GM08714 (cell line): ENCODE data around the gene SMG1.
"Not testable (repeated sequence)": the region's sequence is repeated elsewhere in the genome, so short reads cannot be mapped to it uniquely, and the experiment has no call there.

Experiments
- H3K4me3 ChIP-seq: fragments of 200-500 bp; sonication (Bioruptor generic); 2 replicates; pipeline ENCODE4 v1.5.1; 2014; ENCODE audit warnings: mild to moderate bottlenecking, low read length, inconsistent platforms
- ZNF274 ChIP-seq: IDR thresholded peaks from 2 replicates; pipeline ENCODE4 v1.6.1; 2012; ENCODE audit warnings: mild to moderate bottlenecking, low read depth, low read length

Gene SMG1

DNA sequence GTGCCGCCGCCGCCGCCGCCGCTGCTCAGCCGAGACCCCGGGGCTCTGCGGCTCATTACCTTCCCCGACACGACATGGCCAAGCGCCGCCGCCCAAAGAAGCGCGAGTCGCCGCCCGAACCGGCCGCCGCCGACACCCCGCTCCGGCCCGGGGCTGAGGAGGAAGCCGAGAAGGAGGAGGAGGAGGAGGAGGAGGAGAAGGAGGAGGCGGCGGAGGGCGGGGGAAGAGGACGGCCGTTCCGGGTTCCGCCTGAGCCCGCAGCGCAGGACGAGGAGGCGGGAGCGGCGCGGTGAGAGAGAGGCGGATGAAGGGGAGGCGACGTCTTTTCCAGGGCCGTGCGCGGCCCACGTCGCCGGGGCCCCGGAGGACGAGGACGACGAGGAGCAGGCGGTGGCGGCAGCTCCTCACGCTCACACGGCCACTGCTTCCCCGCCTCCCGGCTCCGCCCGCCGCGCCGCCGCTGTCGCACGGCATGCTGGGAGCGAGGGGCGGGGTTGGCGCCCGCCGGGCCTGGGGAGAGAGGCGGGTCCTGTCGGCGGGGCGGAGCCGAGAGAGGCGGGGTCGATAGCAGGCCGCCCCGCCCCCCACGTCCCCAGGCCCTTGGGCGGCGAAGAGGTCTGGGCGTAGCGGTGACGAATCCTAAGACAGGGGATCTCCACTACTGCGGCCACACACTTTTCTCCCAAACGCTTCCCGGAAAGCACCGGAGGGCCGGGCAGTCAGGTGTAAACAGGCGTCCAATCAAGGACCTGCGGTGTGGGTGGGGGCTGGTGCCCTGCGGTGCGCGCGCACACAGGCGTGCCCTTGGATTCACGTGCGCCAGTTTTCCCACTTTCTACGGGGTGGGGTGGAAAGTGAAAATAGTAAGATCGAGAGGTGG is at the start of gene SMG1:
Gene SMG1, minus strand, starts transcription at position 423 of the 880 bp plus-strand sequence. Its CDS starts 367 bp downstream, at position 56.
- H3K4me3 ChIP-seq = peak within 1 kb of the TSS; percentile 84

- no peak overlapping the region for H3K4me3 ChIP-seq
- TF ChIP-seq ZNF274 = no peak
These were observed 48.9 kb upstream of the SMG1 start for GRCh38 chr16:18975109-18975508.

- no peak for TF ChIP-seq ZNF274
- no peak overlapping the region for H3K4me3 ChIP-seq
These were observed 43.6 kb upstream of the SMG1 start for GRCh38 chr16:18969855-18970240.

- no peak for TF ChIP-seq ZNF274
- H3K4me3 ChIP-seq = peak overlapping the region; percentile 51; the same call in 1 of the 2 replicates
These were observed 43.0 kb upstream of the SMG1 start for GRCh38 chr16:18969050-18969854.

- no peak overlapping the region for H3K4me3 ChIP-seq
- TF ChIP-seq ZNF274 = no peak
These were observed 40.6 kb upstream of the SMG1 start for GRCh38 chr16:18966791-18967190.

DNA sequence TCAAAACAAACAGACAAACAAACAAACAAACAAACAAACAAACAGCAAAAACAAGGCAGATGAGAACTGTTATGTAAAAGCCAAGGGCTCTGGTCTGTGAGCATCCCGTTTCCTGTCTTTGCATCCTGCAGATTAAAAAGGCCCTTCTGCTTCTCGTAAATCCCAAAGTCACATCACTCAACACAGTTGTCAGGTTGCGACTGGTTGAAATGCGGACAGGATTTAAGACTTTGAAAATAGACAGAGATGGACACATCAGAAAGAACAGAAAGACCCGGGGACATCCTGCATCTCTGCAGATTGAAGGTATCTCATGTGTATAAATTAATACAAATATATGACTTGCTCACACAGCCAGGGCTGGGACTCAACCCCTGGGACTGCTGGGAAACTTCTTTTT is 39.3 kb upstream of the SMG1 start:
- TF ChIP-seq ZNF274 = no peak
- H3K4me3 ChIP-seq = no peak overlapping the region

DNA sequence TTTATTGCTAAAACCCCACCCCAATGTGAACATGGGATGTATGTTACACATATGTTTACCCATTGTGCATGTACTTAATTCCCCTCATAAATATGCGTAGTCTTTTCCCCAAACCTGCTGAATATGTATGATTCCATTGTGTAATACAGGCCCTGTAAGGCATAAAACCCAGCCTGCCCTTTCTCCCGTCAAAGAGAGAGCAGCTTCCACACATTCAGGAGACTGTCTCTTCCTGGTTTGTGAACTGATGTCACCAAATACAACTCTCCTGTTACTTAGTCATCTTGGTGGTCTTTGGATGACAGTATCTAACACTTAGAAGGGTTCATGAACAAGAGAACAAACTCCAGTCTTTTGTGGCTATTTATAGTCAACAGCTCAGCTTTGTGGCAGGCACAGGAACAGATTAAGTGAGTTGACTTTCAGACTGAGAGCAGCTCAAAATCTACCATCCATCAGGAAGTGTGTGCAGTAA is 32.9 kb upstream of the SMG1 start:
- TF ChIP-seq ZNF274 = no peak
- no peak overlapping the region for H3K4me3 ChIP-seq

DNA sequence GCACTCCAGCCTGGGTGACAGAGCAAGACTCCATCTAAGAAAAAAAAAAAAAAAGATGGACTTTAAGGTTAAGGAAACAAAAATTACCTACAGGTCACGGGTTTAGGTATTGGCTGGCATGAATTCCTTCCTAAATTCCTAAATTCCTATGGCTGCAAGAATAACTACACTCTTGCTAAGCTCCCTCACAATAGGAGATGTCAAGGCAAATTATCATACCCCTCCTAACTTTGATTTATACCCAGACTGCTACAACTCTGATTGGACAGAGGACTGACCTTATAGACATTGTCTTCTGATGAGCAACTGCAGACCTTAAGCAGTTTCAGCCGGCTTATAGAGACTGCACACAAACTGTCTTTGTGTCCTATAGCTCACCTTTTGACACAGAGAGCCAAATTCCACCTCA is 32.4 kb upstream of the SMG1 start:
- TF ChIP-seq ZNF274 = no peak
- no peak overlapping the region for H3K4me3 ChIP-seq

GRCh38 chr16:18956658-18957241 is 30.5 kb upstream of the SMG1 start:
- not testable (repeated sequence) for H3K4me3 ChIP-seq

DNA sequence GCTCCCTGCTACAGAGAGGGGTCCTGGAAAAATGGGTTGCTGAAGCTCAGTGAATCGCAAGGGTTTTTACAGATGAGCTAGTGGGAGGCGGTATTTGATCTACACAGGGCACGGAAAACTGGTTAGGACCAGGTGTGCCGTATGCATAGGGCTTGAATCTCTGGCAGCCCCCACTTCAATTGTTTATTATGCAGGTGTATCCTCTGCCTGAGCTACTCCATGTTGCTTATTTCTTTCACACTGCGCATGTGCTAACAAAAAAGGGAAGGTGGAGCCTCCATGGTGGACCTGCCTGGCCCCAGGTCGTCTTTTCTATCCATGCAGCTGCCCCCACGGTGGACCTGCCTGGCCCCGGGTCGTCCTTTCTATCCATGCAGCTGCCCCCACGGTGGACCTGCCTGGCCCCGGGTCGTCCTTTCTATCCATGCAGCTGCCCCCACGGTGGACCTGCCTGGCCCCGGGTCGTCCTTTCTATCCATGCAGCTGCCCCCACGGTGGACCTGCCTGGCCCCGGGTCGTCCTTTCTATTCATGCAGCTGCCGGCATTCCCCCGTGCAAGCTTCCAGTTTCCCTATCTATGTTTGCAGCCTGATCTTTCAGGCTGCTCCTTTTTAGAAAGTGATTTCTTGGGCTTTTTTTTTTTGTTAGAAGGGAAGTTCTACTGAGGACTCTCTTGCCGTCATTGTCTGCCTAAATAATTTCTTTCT is 29.8 kb upstream of the SMG1 start:
- not testable (repeated sequence) for H3K4me3 ChIP-seq

DNA sequence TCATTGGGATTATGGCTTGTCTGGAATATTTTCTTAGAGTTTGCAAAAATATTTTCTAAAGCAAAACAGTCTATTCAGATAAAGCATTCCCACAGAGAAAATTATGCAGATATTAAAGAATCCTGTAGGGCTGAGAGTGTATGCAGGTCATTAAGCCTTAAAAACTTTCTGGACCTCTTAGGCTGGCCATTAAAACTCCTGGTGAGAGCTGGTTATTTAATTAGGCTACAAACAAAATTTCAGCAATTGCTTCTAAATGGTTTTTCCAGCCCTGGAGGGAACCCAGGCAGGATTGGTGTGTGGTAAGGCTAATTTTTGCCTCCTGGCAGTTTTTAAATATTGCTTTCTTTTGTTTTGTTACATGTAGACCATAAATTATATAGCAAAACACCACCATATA is 27.3 kb upstream of the SMG1 start:
- H3K4me3 ChIP-seq = no peak overlapping the region
- TF ChIP-seq ZNF274 = no peak

- H3K4me3 ChIP-seq = no peak overlapping the region
- no peak for TF ChIP-seq ZNF274
These were observed 24.4 kb upstream of the SMG1 start for GRCh38 chr16:18950469-18951185.

- TF ChIP-seq ZNF274 = no peak
- no peak overlapping the region for H3K4me3 ChIP-seq
These were observed 22.3 kb upstream of the SMG1 start for GRCh38 chr16:18948372-18949020.

DNA sequence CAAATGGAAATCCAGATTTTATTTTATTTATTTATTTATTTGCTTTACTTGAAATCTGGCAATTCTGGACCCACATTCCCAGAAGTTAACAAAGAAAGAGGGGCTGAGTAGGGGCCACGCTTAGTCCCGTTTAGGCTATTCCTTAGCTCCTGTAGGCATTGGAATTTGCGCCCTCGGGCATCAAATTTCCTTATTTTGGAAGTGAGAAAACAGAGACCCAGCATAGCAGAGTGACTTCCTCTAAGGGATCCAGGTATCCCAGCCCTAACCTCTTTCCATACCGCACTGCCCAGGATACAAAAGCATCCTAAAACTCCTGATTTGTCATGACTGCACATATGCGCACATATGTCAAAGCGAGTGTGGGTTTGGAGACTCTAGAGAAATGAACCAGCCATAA is 19.0 kb upstream of the SMG1 start:
- no peak for TF ChIP-seq ZNF274
- no peak overlapping the region for H3K4me3 ChIP-seq
